Astrocyte (in vitro differentiated cells and primary cell): ENCODE measurements around the gene PPP2R2C.

Experiments used
- CTCF ChIP-seq: IDR thresholded peaks from 2 replicates; pipeline ENCODE4 v1.5.1; 2011; ENCODE audit warnings: low read depth, mild to moderate bottlenecking, inconsistent platforms, low read length, moderate library complexity; ENCODE audit not compliant: insufficient read depth
- EZH2 ChIP-seq: IDR thresholded peaks from 2 replicates; pipeline ENCODE4 v1.6.1; 2012; ENCODE audit warnings: mild to moderate bottlenecking, low read length, inconsistent platforms; ENCODE audit not compliant: insufficient read depth

- TF ChIP-seq CTCF (no peak), EZH2 (no peak)
These were observed 23.8 kb downstream of the PPP2R2C start for GRCh38 chr4:6448476-6449170.
